Gastroesophageal sphincter (tissue), 3 donors: ENCODE results near the gene CDC23.

Experiments used
- EP300 ChIP-seq: sonication (generic); formaldehyde crosslinking; IDR thresholded peaks from one replicate; pipeline ENCODE4 v1.6.1; 2017; ENCODE audit warnings: antibody characterized with exemption, mild to moderate bottlenecking
- POLR2A ChIP-seq, 2 donors: fragments of 450-650 bp; IDR thresholded peaks; one replicate each; pipeline ENCODE4 v1.6.1; 2017; ENCODE audit warnings: antibody characterized with exemption in 2 of 2, mild to moderate bottlenecking in 2 of 2, moderate library complexity in 1 of 2
- POLR2AphosphoS5 ChIP-seq: sonication (generic); formaldehyde crosslinking; IDR thresholded peaks from one replicate; pipeline ENCODE4 v1.6.1; 2017; ENCODE audit warnings: antibody characterized with exemption
- TF ChIP-seq, protein P1 (sequence below), 4 experiments: fragments of 200-600 bp in 2 of 4; fragments of 450-650 bp in 2 of 4; sonication (generic) in 1 of 4; IDR thresholded peaks; one replicate each; pipeline ENCODE4 v1.5.1; 2017 to 2019; ENCODE audit warnings: antibody characterized with exemption in 4 of 4, mild to moderate bottlenecking in 2 of 4, moderate library complexity in 2 of 4

DNA sequence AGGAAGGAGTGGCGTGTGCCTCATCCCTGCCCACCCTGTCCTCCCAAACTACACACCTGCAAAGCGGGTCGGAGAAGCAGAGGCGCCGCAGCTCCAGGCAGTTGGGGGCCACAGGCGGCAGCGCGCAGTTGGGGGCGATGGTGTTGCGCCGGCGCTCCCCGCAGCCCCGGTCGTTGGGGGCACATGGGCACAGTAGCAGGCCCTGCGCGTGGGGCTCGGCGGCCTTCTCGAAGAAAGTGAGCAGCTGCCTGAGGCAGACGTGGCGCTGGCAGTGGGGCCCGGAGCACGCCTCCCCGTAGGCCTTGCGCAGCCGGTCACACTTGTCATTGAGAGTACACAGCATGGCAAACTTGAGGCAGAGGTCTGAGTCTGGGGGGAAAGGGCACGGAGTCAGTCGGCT lies 44.5 kb upstream of the CDC23 start:
- TF ChIP-seq, protein P1, sequence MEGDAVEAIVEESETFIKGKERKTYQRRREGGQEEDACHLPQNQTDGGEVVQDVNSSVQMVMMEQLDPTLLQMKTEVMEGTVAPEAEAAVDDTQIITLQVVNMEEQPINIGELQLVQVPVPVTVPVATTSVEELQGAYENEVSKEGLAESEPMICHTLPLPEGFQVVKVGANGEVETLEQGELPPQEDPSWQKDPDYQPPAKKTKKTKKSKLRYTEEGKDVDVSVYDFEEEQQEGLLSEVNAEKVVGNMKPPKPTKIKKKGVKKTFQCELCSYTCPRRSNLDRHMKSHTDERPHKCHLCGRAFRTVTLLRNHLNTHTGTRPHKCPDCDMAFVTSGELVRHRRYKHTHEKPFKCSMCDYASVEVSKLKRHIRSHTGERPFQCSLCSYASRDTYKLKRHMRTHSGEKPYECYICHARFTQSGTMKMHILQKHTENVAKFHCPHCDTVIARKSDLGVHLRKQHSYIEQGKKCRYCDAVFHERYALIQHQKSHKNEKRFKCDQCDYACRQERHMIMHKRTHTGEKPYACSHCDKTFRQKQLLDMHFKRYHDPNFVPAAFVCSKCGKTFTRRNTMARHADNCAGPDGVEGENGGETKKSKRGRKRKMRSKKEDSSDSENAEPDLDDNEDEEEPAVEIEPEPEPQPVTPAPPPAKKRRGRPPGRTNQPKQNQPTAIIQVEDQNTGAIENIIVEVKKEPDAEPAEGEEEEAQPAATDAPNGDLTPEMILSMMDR (IDR thresholded peaks at IDR 0.05) = no peak
- no peak for TF ChIP-seq EP300
- TF ChIP-seq POLR2A (IDR thresholded peaks at IDR 0.05) = no peak
- no peak for TF ChIP-seq POLR2AphosphoS5
